ENCODE results near the gene GALNTL6.

The GALNTL6 gene

GRCh38 chr4:172127168-172127567, 314.0 kb downstream of the GALNTL6 start:
- DNase-seq, result no peak

GRCh38 chr4:172129593-172129992, 316.4 kb downstream of the GALNTL6 start:
- no peak for DNase-seq

- no peak for DNase-seq
These were observed 321.3 kb downstream of the GALNTL6 start for GRCh38 chr4:172134521-172134920.

- no peak for DNase-seq
These were observed 327.8 kb downstream of the GALNTL6 start for GRCh38 chr4:172141025-172141424.

GRCh38 chr4:172142281-172142741, 329.1 kb downstream of the GALNTL6 start:
- no peak for DNase-seq

- no peak for DNase-seq
These were observed 330.6 kb downstream of the GALNTL6 start for GRCh38 chr4:172143605-172144314.

- no peak for DNase-seq
These were observed 334.5 kb downstream of the GALNTL6 start for GRCh38 chr4:172147687-172148086.

GRCh38 chr4:172149329-172149728, 336.1 kb downstream of the GALNTL6 start:
- DNase-seq, result no peak

- no peak for DNase-seq
These were observed 339.1 kb downstream of the GALNTL6 start for GRCh38 chr4:172152284-172152683.

- peak; percentile 2 for DNase-seq
These were observed 340.5 kb downstream of the GALNTL6 start for GRCh38 chr4:172153719-172154118.

- no peak for DNase-seq
These were observed 342.7 kb downstream of the GALNTL6 start for GRCh38 chr4:172155838-172156345.

GRCh38 chr4:172157946-172158345, 344.7 kb downstream of the GALNTL6 start:
- DNase-seq, result peak; percentile 51

- no peak for DNase-seq
These were observed 350.0 kb downstream of the GALNTL6 start for GRCh38 chr4:172163215-172163614.

GRCh38 chr4:172168888-172169287, 355.7 kb downstream of the GALNTL6 start:
- DNase-seq, result no peak

GRCh38 chr4:172169871-172170270, 356.7 kb downstream of the GALNTL6 start:
- no peak for DNase-seq

GRCh38 chr4:172173206-172173605, 360.0 kb downstream of the GALNTL6 start:
- DNase-seq, result no peak

GRCh38 chr4:172177382-172177781, 364.2 kb downstream of the GALNTL6 start:
- no peak for DNase-seq

- DNase-seq, result peak; percentile 86
These were observed 375.2 kb downstream of the GALNTL6 start for GRCh38 chr4:172188248-172188988.

- DNase-seq, result peak; percentile 61
These were observed 389.4 kb downstream of the GALNTL6 start for GRCh38 chr4:172202480-172203076.

GRCh38 chr4:172207258-172207657, 394.1 kb downstream of the GALNTL6 start:
- DNase-seq, result no peak

- no peak for DNase-seq
These were observed 394.7 kb downstream of the GALNTL6 start for GRCh38 chr4:172207886-172208285.

GRCh38 chr4:172220679-172221078, 407.5 kb downstream of the GALNTL6 start:
- DNase-seq, result no peak

GRCh38 chr4:172225457-172225856, 412.3 kb downstream of the GALNTL6 start:
- DNase-seq, result no peak

GRCh38 chr4:172232966-172233365, 419.8 kb downstream of the GALNTL6 start:
- peak; percentile 30 for DNase-seq
